ENCODE results near the gene PLOD1.

The PLOD1 gene

GRCh38 chr1:11934302-11935056, at the start of gene PLOD1:
PLOD1 (plus strand) TSS chr1:11934717; CDS start chr1:11934780, 63 bp downstream.
- Histone ChIP-seq H3K9me2 (replicated peaks; ENCODE audit: insufficient read depth, low read length) (no peaks in the 10 kb centered on the region), H3K9me3 (ENCODE audit: insufficient read depth, low read length) (no peaks in the 10 kb centered on the region), H3K79me2 (ENCODE audit: insufficient read depth, low read length) (peaks cover 6% of the 10 kb centered on the region; the same call in 1 of the 2 replicates)

GRCh38 chr1:11885916-11886315, 48.6 kb upstream of the PLOD1 start:
- no peaks in the 10 kb centered on the region for H4K20me1 ChIP-seq (ENCODE audit: low read depth, low read length)
- no peak overlapping the region for H3K4me3 ChIP-seq (ENCODE audit: insufficient read depth, low read length, poor library complexity, severe bottlenecking)
- TF ChIP-seq EZH2phosphoT487 (conservative IDR thresholded peaks at IDR 0.05; ENCODE audit: low read length) (no peak), CTCF (IDR thresholded peaks at IDR 0.05; ENCODE audit: insufficient read depth, low read length, poor library complexity, severe bottlenecking) (no peak)
- H3K79me2 ChIP-seq (ENCODE audit: insufficient read depth, low read length) = no peaks in the 10 kb centered on the region
- H3F3A ChIP-seq (ENCODE audit: insufficient read depth) = no peaks in the 10 kb centered on the region
- no peaks in the 10 kb centered on the region for H3K9me2 ChIP-seq (replicated peaks; ENCODE audit: insufficient read depth, low read length)
- no peak overlapping the region for H2AFZ ChIP-seq (ENCODE audit: low read depth, low read length, severe bottlenecking)
- H3K9ac ChIP-seq (ENCODE audit: low read length) = no peak overlapping the region
- no peaks in the 10 kb centered on the region for H3K27me3 ChIP-seq (ENCODE audit: low read length)
- H3K9me3 ChIP-seq (ENCODE audit: insufficient read depth, low read length) = no peaks in the 10 kb centered on the region
- no peak overlapping the region for H3K27ac ChIP-seq (ENCODE audit: low read depth, low read length)
- no peak overlapping the region for H3K4me2 ChIP-seq (ENCODE audit: low read depth, low read length, poor library complexity, severe bottlenecking)
- H3K36me3 ChIP-seq (ENCODE audit: low read length) = no peaks in the 10 kb centered on the region

More at GRCh38 chr1:11934302-11935056, at the start of gene PLOD1:
- Histone ChIP-seq H2AFZ (ENCODE audit: low read depth, low read length, severe bottlenecking) (peak within 1 kb of the TSS; percentile 99), H4K20me1 (ENCODE audit: low read depth, low read length) (no peaks in the 10 kb centered on the region), H3K36me3 (ENCODE audit: low read length) (no peaks in the 10 kb centered on the region), H3K27me3 (ENCODE audit: low read length) (no peaks in the 10 kb centered on the region), H3K4me2 (ENCODE audit: low read depth, low read length, poor library complexity, severe bottlenecking) (peak within 1 kb of the TSS; percentile 77), H3K4me3 (ENCODE audit: insufficient read depth, low read length, poor library complexity, severe bottlenecking) (peak within 1 kb of the TSS; percentile 86), H3K9ac (ENCODE audit: low read length) (peak within 1 kb of the TSS; percentile 75), H3F3A (ENCODE audit: insufficient read depth) (no peaks in the 10 kb centered on the region), H3K27ac (ENCODE audit: low read depth, low read length) (peak within 1 kb of the TSS; percentile 48)
- no peak for TF ChIP-seq EZH2phosphoT487 (conservative IDR thresholded peaks at IDR 0.05; ENCODE audit: low read length)
- TF ChIP-seq CTCF (IDR thresholded peaks at IDR 0.05; ENCODE audit: insufficient read depth, low read length, poor library complexity, severe bottlenecking) = no peak

GRCh38 chr1:11886986-11887665, 47.4 kb upstream of the PLOD1 start:
- TF ChIP-seq EZH2phosphoT487 (conservative IDR thresholded peaks at IDR 0.05; ENCODE audit: low read length) = no peak
- no peak for TF ChIP-seq CTCF (IDR thresholded peaks at IDR 0.05; ENCODE audit: insufficient read depth, low read length, poor library complexity, severe bottlenecking)
- no peaks in the 10 kb centered on the region for H3K9me2 ChIP-seq (replicated peaks; ENCODE audit: insufficient read depth, low read length)
- no peaks in the 10 kb centered on the region for H3K9me3 ChIP-seq (ENCODE audit: insufficient read depth, low read length)
- H3F3A ChIP-seq (ENCODE audit: insufficient read depth) = no peaks in the 10 kb centered on the region
- H4K20me1 ChIP-seq (ENCODE audit: low read depth, low read length) = no peaks in the 10 kb centered on the region
- H3K36me3 ChIP-seq (ENCODE audit: low read length) = no peaks in the 10 kb centered on the region
- H2AFZ ChIP-seq (ENCODE audit: low read depth, low read length, severe bottlenecking) = no peak overlapping the region
- no peaks in the 10 kb centered on the region for H3K27me3 ChIP-seq (ENCODE audit: low read length)
- H3K4me2 ChIP-seq (ENCODE audit: low read depth, low read length, poor library complexity, severe bottlenecking) = no peak overlapping the region
- H3K27ac ChIP-seq (ENCODE audit: low read depth, low read length) = no peak overlapping the region
- no peaks in the 10 kb centered on the region for H3K79me2 ChIP-seq (ENCODE audit: insufficient read depth, low read length)
- H3K4me3 ChIP-seq (ENCODE audit: insufficient read depth, low read length, poor library complexity, severe bottlenecking) = no peak overlapping the region
- no peak overlapping the region for H3K9ac ChIP-seq (ENCODE audit: low read length)
